ENCODE measurements around the gene DACH1. TPM values are rescaled to one million over a fixed set of nuclear protein-coding genes. Genes with fewer than 3 reads are reported as not detected.

DACH1 gene
- total and polyA plus RNA-seq, 2 experiments from 2014 or later, result 1.3 to 6.5 TPM

GRCh38 chr13:71517004-71517403 is 350.0 kb downstream of the DACH1 start:
- Histone ChIP-seq H3K27ac (no peak overlapping the region), H3K4me1 (ENCODE audit: insufficient read depth) (no peaks in the 10 kb centered on the region), H3K36me3 (replicated peaks; ENCODE audit: insufficient read depth, low read depth) (no peaks in the 10 kb centered on the region), H3K4me2 (no peak overlapping the region), H2AFZ (no peak overlapping the region), H3K79me2 (no peaks in the 10 kb centered on the region), H3K4me3 (no peak overlapping the region), H3K27me3 (no peaks in the 10 kb centered on the region), H3K9me2 (replicated peaks; ENCODE audit: insufficient read depth) (no peaks in the 10 kb centered on the region), H3K9me3 (ENCODE audit: low read depth) (no peaks in the 10 kb centered on the region), H4K20me1 (ENCODE audit: insufficient read depth, poor library complexity, severe bottlenecking) (no peaks in the 10 kb centered on the region)
- DNase-seq (ENCODE audit: low spot score), result no peak
- 94% methylated on average over 2 of the region's 2 CpGs for WGBS (ENCODE audit: low lambda C conversion rate, missing lambda C conversion rate)
- no peak for TF ChIP-seq EZH2phosphoT487 (IDR thresholded peaks at IDR 0.05; ENCODE audit: low read depth, severe bottlenecking, unreplicated experiment)
- no peak for TF ChIP-seq EZH2 (IDR thresholded peaks at IDR 0.05; ENCODE audit: borderline replicate concordance)
- no peak for TF ChIP-seq CTCF (IDR thresholded peaks at IDR 0.05; ENCODE audit: poor library complexity)

GRCh38 chr13:71516521-71516920 is 350.5 kb downstream of the DACH1 start:
- Histone ChIP-seq H3K9me3 (ENCODE audit: low read depth) (no peaks in the 10 kb centered on the region), H3K9me2 (replicated peaks; ENCODE audit: insufficient read depth) (no peaks in the 10 kb centered on the region), H3K36me3 (replicated peaks; ENCODE audit: insufficient read depth, low read depth) (no peaks in the 10 kb centered on the region), H4K20me1 (ENCODE audit: insufficient read depth, poor library complexity, severe bottlenecking) (no peaks in the 10 kb centered on the region), H3K4me2 (no peak overlapping the region), H2AFZ (no peak overlapping the region), H3K79me2 (no peaks in the 10 kb centered on the region), H3K27me3 (no peaks in the 10 kb centered on the region), H3K4me1 (ENCODE audit: insufficient read depth) (no peaks in the 10 kb centered on the region), H3K27ac (no peak overlapping the region), H3K4me3 (no peak overlapping the region)
- WGBS (ENCODE audit: low lambda C conversion rate, missing lambda C conversion rate), result 89% methylated on average over 3 of the region's 3 CpGs
- TF ChIP-seq CTCF (IDR thresholded peaks at IDR 0.05; ENCODE audit: poor library complexity) (no peak), EZH2phosphoT487 (IDR thresholded peaks at IDR 0.05; ENCODE audit: low read depth, severe bottlenecking, unreplicated experiment) (no peak), EZH2 (IDR thresholded peaks at IDR 0.05; ENCODE audit: borderline replicate concordance) (no peak)
- no peak for DNase-seq (ENCODE audit: low spot score)

- no peaks in the 10 kb centered on the region for H4K20me1 ChIP-seq (ENCODE audit: insufficient read depth, poor library complexity, severe bottlenecking)
- no peaks in the 10 kb centered on the region for H3K9me3 ChIP-seq (ENCODE audit: low read depth)
- H3K4me3 ChIP-seq, result no peak overlapping the region
- H3K9me2 ChIP-seq (replicated peaks; ENCODE audit: insufficient read depth), result no peaks in the 10 kb centered on the region
- TF ChIP-seq CTCF (IDR thresholded peaks at IDR 0.05; ENCODE audit: poor library complexity), result no peak
- DNase-seq (ENCODE audit: low spot score), result no peak
- H3K4me1 ChIP-seq (ENCODE audit: insufficient read depth), result no peaks in the 10 kb centered on the region
- no peaks in the 10 kb centered on the region for H3K79me2 ChIP-seq
- no peak overlapping the region for H3K27ac ChIP-seq
- 36% methylated on average over 4 of the region's 4 CpGs for WGBS (ENCODE audit: low lambda C conversion rate, missing lambda C conversion rate)
- no peak overlapping the region for H2AFZ ChIP-seq
- no peaks in the 10 kb centered on the region for H3K27me3 ChIP-seq
- H3K36me3 ChIP-seq (replicated peaks; ENCODE audit: insufficient read depth, low read depth), result no peaks in the 10 kb centered on the region
- H3K4me2 ChIP-seq, result no peak overlapping the region
Observed at GRCh38 chr13:71515744-71516038, 351.3 kb downstream of the DACH1 start.

Data from hepatocyte (in vitro differentiated cells).